GM12878 (cell line): ENCODE measurements around the gene ZNF710. TPM values are rescaled to one million over a fixed set of nuclear protein-coding genes. Genes with fewer than 3 reads are reported as not detected.

ENCODE experiments used
- ATAC-seq: fragments of 200-7000 bp; cut with Tn5 transposase; 3 replicates; pipeline ENCODE4 v1.9.1; 2020; ENCODE audit warnings: mild to moderate bottlenecking, moderate library complexity
- BruUV-seq: library from RNA; stranded (reverse); fragments of 400-500 nt; replicated peaks from 2 replicates; lab custom pipeline; 2021; lab: Mats Ljungman, UMichigan
- CTCF ChIA-PET: fragments of 300-600 bp; sonication (Branson Sonifier 250); formaldehyde crosslinking; extraction: SDS; loops from one replicate; lab custom pipeline; 2021; ENCODE audit warnings: inconsistent platforms; lab: Yijun Ruan, JAX
- POLR2A ChIA-PET: fragments of 350-600 bp; formaldehyde crosslinking; extraction: SDS; loops from one replicate; lab custom pipeline; 2021; ENCODE audit warnings: inconsistent platforms; lab: Charles Lee
- RAD21 ChIA-PET: fragments of 300-600 bp; sonication (Branson Sonifier 250); formaldehyde crosslinking; loops from one replicate; lab custom pipeline; 2023; ENCODE audit warnings: antibody characterized with exemption; ENCODE audit not compliant: unreplicated experiment; lab: Charles Lee
- SMC1A ChIA-PET: fragments of 300-600 bp; sonication (Branson Sonifier 250); formaldehyde crosslinking; loops from one replicate; lab custom pipeline; 2023; ENCODE audit not compliant: unreplicated experiment, uncharacterized antibody; lab: Charles Lee
- DNase-seq: peaks from one replicate; pipeline ENCODE4 v3.0.0-alpha.2; 2011; ENCODE audit warnings: low read depth, low spot score
- FAIRE-seq: peaks from 3 replicates; lab custom pipeline; 2011; peaks lifted over from hg19 to GRCh38; lab: Jason Lieb, UNC
- H2AFZ ChIP-seq: 2 replicates; pipeline ENCODE4 v1.6.0; 2011; ENCODE audit warnings: low read depth, low read length, control low read depth; ENCODE audit not compliant: control insufficient read depth
- H3K27ac ChIP-seq: 2 replicates; pipeline ENCODE4 v1.5.1; 2011; ENCODE audit warnings: control low read depth; ENCODE audit not compliant: control insufficient read depth, insufficient read depth
- H3K27me3 ChIP-seq, 2 experiments: replicated peaks in 1 of 2; 2 replicates each; pipeline versions ENCODE4 v1.6.0 to v1.6.1; 2011; ENCODE audit warnings: low read length in 1 of 2; ENCODE audit not compliant: control insufficient read depth in 2 of 2, insufficient read depth in 2 of 2
- H3K36me3 ChIP-seq, 2 experiments: 2 replicates each; pipeline ENCODE4 v1.5.1; 2011; ENCODE audit warnings: low read length in 1 of 2; ENCODE audit not compliant: control insufficient read depth in 2 of 2, insufficient read depth in 2 of 2
- H3K4me1 ChIP-seq: 2 replicates; pipeline ENCODE4 v1.6.1; 2011; ENCODE audit warnings: mild to moderate bottlenecking, low read length, moderate library complexity, mixed read lengths; ENCODE audit not compliant: control insufficient read depth, insufficient read depth
- H3K4me2 ChIP-seq: 2 replicates; pipeline ENCODE4 v1.6.0; 2011; ENCODE audit warnings: control low read depth; ENCODE audit not compliant: control insufficient read depth, insufficient read depth
- H3K4me3 ChIP-seq: fragments of 200-600 bp; sonication (generic); 2 replicates; pipeline ENCODE4 v1.5.1; 2016
- H3K79me2 ChIP-seq: 2 replicates; pipeline ENCODE4 v1.6.0; 2011; ENCODE audit warnings: low read length; ENCODE audit not compliant: control insufficient read depth, insufficient read depth
- H3K9ac ChIP-seq: 2 replicates; pipeline ENCODE4 v1.8.0; 2011; ENCODE audit warnings: low read length, control low read depth, mixed read lengths; ENCODE audit not compliant: control insufficient read depth, insufficient read depth
- H3K9me3 ChIP-seq: replicated peaks from 3 replicates; pipeline ENCODE4 v1.5.1; 2011; ENCODE audit warnings: mild to moderate bottlenecking, low read length; ENCODE audit not compliant: control insufficient read depth, insufficient read depth
- H4K20me1 ChIP-seq: 2 replicates; pipeline ENCODE4 v1.6.0; 2011; ENCODE audit not compliant: control insufficient read depth, insufficient read depth
- FOS ChIP-seq: IDR thresholded peaks from 3 replicates; pipeline ENCODE4 v1.6.1; 2011; ENCODE audit warnings: borderline replicate concordance; ENCODE audit not compliant: insufficient read length; ENCODE audit errors: extremely low read depth
- WGBS: methylation state at CpG from one replicate; pipeline ENCODE4 v1.1.6; 2016; ENCODE audit warnings: low lambda C conversion rate; ENCODE audit not compliant: insufficient replicate concordance, insufficient coverage; ENCODE audit errors: missing lambda C conversion rate; 5-methylcytosine and 5-hydroxymethylcytosine counted together
- in situ Hi-C: fragments of 300-500 bp; cut with MboI; formaldehyde crosslinking; loops from 9 replicates; pipeline ENCODE4 v1.14.3; 2018; ENCODE audit warnings: mixed read lengths
- intact Hi-C: fragments of 100-400 bp; cut with micrococcal nuclease; formaldehyde crosslinking; loops from one replicate; pipeline ENCODE4 v1.14.2; 2022; ENCODE audit not compliant: unreplicated experiment
- polyA plus RNA-seq, 11 experiments: library from polyadenylated mRNA; depleted of rRNA in 4 of 11; unstranded in 6 of 11; stranded (reverse) in 5 of 11; fragments of >200 nt; fragmentation: Nextera tagmentation in 4 of 11; fragmentation: Illumina TruSeq in 1 of 11; extraction: Ambion mirVana in 4 of 11; extraction: Trizol in 1 of 11; gene quantifications; 1 replicate in 1 of 11; 2 replicates in 10 of 11; pipeline versions ENCODE4 v1.2.1 to v1.2.3, GENCODE V29; 2011 to 2016; ENCODE audit warnings: inconsistent platforms in 2 of 11, missing spikeins in 2 of 11, low read depth in 1 of 11
- total RNA-seq, 4 experiments: library from RNA; depleted of rRNA in 3 of 4; stranded (reverse); fragments of >200 nt in 3 of 4; fragmentation: Illumina TruSeq in 1 of 4; extraction: Trizol in 1 of 4; gene quantifications; 2 replicates each; pipeline versions ENCODE4 v1.2.1 to v1.2.3, GENCODE V29; 2013 to 2021
- TF ChIP-seq, protein P1 (sequence below): fragments of 450-650 bp; IDR thresholded peaks from 2 replicates; pipeline ENCODE4 v1.6.1; 2017; ENCODE audit warnings: mild to moderate bottlenecking, moderate library complexity

Gene ZNF710
- total and polyA plus RNA-seq, 10 of the 15 experiments (the other 5 are each of a cell fraction or from before 2014, with no cell fraction given), result 1.4 to 43.5 (median 9.8) TPM

DNA sequence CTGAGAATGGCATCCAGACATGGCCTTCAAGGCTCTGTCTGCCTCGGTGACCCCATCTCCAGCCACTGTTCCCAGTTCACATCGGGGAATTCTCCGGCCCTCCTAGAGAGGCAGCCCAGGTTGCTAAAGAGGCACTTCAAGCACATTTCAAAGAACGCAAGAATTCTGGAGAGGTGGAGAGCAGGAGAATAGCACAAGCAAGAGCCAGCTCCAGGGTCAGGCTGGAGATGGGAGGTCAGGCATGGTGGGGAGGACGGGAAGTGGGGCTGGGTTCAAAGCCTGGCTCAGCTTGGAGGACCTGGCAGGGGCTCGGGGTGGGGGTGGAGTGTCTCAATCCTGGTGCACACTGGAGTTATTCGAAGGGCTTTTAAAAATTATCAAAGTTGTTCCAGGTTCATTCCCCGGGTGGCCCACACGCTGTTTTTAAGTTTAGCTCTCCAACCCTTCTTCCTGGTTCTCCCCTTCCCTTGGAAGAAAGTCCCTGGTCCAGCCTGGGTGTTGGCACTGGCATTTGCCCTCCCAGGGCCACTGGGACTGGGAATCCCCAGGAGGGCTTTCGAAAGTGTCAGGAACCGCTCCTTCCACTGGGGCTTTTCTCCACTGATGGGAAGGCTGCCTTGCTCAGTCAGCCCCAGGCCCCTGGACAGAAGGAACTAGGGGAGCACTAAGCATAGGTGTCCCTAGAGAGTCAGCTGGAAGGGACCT is 35.8 kb downstream of the ZNF710 start:
- RAD21 ChIA-PET, result interaction anchor here (0.7 kb wide), 1 partner anchor 24 kb away, joined by 3 read pairs; no protein-coding TSS in a partner anchor
- Histone ChIP-seq H3K4me1 (peaks cover 60% of the 10 kb centered on the region), H3K79me2 (peaks cover 71% of the 10 kb centered on the region), H3K9me3 (no peaks in the 10 kb centered on the region; the same call in 2 of the 3 replicates), H3K27me3 (no peaks in the 10 kb centered on the region), H3K4me2 (0 out of 2 replicates have a peak overlapping the region, but pooled peaks have one; percentile 12), H4K20me1 (no peaks in the 10 kb centered on the region), H3K36me3 (peaks cover 1 to 4% of the 10 kb centered on the region in 2 experiments), H3K9ac (no peak overlapping the region), H3K4me3 (no peak overlapping the region), H2AFZ (no peak overlapping the region), H3K27ac (peak overlapping the region; percentile 87)
- no TSS peak for BruUV-seq
- TF ChIP-seq, protein P1, sequence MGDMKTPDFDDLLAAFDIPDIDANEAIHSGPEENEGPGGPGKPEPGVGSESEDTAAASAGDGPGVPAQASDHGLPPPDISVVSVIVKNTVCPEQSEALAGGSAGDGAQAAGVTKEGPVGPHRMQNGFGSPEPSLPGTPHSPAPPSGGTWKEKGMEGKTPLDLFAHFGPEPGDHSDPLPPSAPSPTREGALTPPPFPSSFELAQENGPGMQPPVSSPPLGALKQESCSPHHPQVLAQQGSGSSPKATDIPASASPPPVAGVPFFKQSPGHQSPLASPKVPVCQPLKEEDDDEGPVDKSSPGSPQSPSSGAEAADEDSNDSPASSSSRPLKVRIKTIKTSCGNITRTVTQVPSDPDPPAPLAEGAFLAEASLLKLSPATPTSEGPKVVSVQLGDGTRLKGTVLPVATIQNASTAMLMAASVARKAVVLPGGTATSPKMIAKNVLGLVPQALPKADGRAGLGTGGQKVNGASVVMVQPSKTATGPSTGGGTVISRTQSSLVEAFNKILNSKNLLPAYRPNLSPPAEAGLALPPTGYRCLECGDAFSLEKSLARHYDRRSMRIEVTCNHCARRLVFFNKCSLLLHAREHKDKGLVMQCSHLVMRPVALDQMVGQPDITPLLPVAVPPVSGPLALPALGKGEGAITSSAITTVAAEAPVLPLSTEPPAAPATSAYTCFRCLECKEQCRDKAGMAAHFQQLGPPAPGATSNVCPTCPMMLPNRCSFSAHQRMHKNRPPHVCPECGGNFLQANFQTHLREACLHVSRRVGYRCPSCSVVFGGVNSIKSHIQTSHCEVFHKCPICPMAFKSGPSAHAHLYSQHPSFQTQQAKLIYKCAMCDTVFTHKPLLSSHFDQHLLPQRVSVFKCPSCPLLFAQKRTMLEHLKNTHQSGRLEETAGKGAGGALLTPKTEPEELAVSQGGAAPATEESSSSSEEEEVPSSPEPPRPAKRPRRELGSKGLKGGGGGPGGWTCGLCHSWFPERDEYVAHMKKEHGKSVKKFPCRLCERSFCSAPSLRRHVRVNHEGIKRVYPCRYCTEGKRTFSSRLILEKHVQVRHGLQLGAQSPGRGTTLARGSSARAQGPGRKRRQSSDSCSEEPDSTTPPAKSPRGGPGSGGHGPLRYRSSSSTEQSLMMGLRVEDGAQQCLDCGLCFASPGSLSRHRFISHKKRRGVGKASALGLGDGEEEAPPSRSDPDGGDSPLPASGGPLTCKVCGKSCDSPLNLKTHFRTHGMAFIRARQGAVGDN, result 0 out of 2 replicates have a peak, but pooled peaks have one; percentile 13
- TF ChIP-seq FOS, result no peak
- SMC1A ChIA-PET, result interaction anchor here (0.6 to 1.5 kb wide), 4 partner anchors 25 to 63 kb away, joined by 3 to 5 read pairs (median 4); no protein-coding TSS in a partner anchor
- POLR2A ChIA-PET, result interaction anchor here (7.5 kb wide), 1 partner anchor 33 kb away, joined by 56 read pairs; no protein-coding TSS in a partner anchor
- 96% methylated on average over 11 of the region's 11 CpGs for WGBS
- DNase-seq (no peak), ATAC-seq (no peak), FAIRE-seq (no peak)
- CTCF ChIA-PET, result interaction anchor here (1.0 to 2.2 kb wide), 3 partner anchors 10 to 51 kb away, joined by 3 to 7 read pairs (median 4); no protein-coding TSS in a partner anchor
- intact Hi-C loops (loop anchor here (5.0 kb wide), 1 partner anchor 60 kb away; no protein-coding TSS in a partner anchor), in situ Hi-C loops (no loop called here)
